ENCODE measurements around the gene FAM171A1.
"Not testable (repeated sequence)": the region's sequence is repeated elsewhere in the genome, so short reads cannot be mapped to it uniquely, and the experiment has no call there.

The FAM171A1 gene

GRCh38 chr10:15416034-15416433, 44.9 kb upstream of the FAM171A1 start:
- no peak for TF ChIP-seq CTCF (IDR thresholded peaks at IDR 0.05; ENCODE audit: low read length)
- TF ChIP-seq EZH2 (IDR thresholded peaks at IDR 0.05; ENCODE audit: borderline replicate concordance, low read length) = no peak
- Histone ChIP-seq H3K9me3 (ENCODE audit: low read length) (no peaks in the 10 kb centered on the region), H3K4me2 (ENCODE audit: low read length) (no peak overlapping the region), H4K20me1 (ENCODE audit: insufficient read depth, low read length) (no peaks in the 10 kb centered on the region), H3K4me3 (ENCODE audit: low read depth, low read length, poor library complexity, severe bottlenecking) (no peak overlapping the region), H3K36me3 (ENCODE audit: insufficient read depth, low read length) (no peaks in the 10 kb centered on the region), H3K27me3 (ENCODE audit: insufficient read depth, low read length) (no peaks in the 10 kb centered on the region), H2AFZ (ENCODE audit: low read length) (no peak overlapping the region), H3K9ac (ENCODE audit: low read length) (no peak overlapping the region), H3K79me2 (ENCODE audit: insufficient read depth, low read length) (no peaks in the 10 kb centered on the region), H3K4me1 (ENCODE audit: insufficient read depth, low read length, severe bottlenecking) (no peaks in the 10 kb centered on the region), H3K27ac (ENCODE audit: low read depth, low read length, poor library complexity, severe bottlenecking) (no peak overlapping the region), H3F3A (ENCODE audit: insufficient read depth, low read length) (no peaks in the 10 kb centered on the region), H3K9me2 (ENCODE audit: low read depth, low read length) (no peaks in the 10 kb centered on the region)

GRCh38 chr10:15411010-15411409, 39.9 kb upstream of the FAM171A1 start:
- Histone ChIP-seq H3K4me1 (ENCODE audit: insufficient read depth, low read length, severe bottlenecking) (no peaks in the 10 kb centered on the region), H3K36me3 (ENCODE audit: insufficient read depth, low read length) (no peaks in the 10 kb centered on the region), H3K9me3 (ENCODE audit: low read length) (no peaks in the 10 kb centered on the region), H3K27ac (ENCODE audit: low read depth, low read length, poor library complexity, severe bottlenecking) (no peak overlapping the region), H3K4me3 (ENCODE audit: low read depth, low read length, poor library complexity, severe bottlenecking) (no peak overlapping the region), H3K27me3 (ENCODE audit: insufficient read depth, low read length) (no peaks in the 10 kb centered on the region), H3K4me2 (ENCODE audit: low read length) (no peak overlapping the region), H3K79me2 (ENCODE audit: insufficient read depth, low read length) (no peaks in the 10 kb centered on the region), H3F3A (ENCODE audit: insufficient read depth, low read length) (no peaks in the 10 kb centered on the region), H3K9ac (ENCODE audit: low read length) (no peak overlapping the region), H4K20me1 (ENCODE audit: insufficient read depth, low read length) (no peaks in the 10 kb centered on the region), H3K9me2 (ENCODE audit: low read depth, low read length) (no peaks in the 10 kb centered on the region), H2AFZ (ENCODE audit: low read length) (no peak overlapping the region)
- TF ChIP-seq CTCF (IDR thresholded peaks at IDR 0.05; ENCODE audit: low read length) (no peak), EZH2 (IDR thresholded peaks at IDR 0.05; ENCODE audit: borderline replicate concordance, low read length) (no peak)

- not testable (repeated sequence) for H3K9ac ChIP-seq (ENCODE audit: low read length); H3K4me3 ChIP-seq (ENCODE audit: low read depth, low read length, poor library complexity, severe bottlenecking); H3K4me1 ChIP-seq (ENCODE audit: insufficient read depth, low read length, severe bottlenecking); H3F3A ChIP-seq (ENCODE audit: insufficient read depth, low read length); H3K27ac ChIP-seq (ENCODE audit: low read depth, low read length, poor library complexity, severe bottlenecking); H3K27me3 ChIP-seq (ENCODE audit: insufficient read depth, low read length); H3K4me2 ChIP-seq (ENCODE audit: low read length); H3K9me2 ChIP-seq (ENCODE audit: low read depth, low read length); H3K36me3 ChIP-seq (ENCODE audit: insufficient read depth, low read length); H3K79me2 ChIP-seq (ENCODE audit: insufficient read depth, low read length); H3K9me3 ChIP-seq (ENCODE audit: low read length); H2AFZ ChIP-seq (ENCODE audit: low read length); H4K20me1 ChIP-seq (ENCODE audit: insufficient read depth, low read length)
Measured at GRCh38 chr10:15409350-15409749, 38.3 kb upstream of the FAM171A1 start.

GRCh38 chr10:15408557-15408956, 37.5 kb upstream of the FAM171A1 start:
- no peaks in the 10 kb centered on the region for H3F3A ChIP-seq (ENCODE audit: insufficient read depth, low read length)
- H3K27ac ChIP-seq (ENCODE audit: low read depth, low read length, poor library complexity, severe bottlenecking) = no peak overlapping the region
- H3K27me3 ChIP-seq (ENCODE audit: insufficient read depth, low read length) = no peaks in the 10 kb centered on the region
- H3K9ac ChIP-seq (ENCODE audit: low read length) = no peak overlapping the region
- H3K4me2 ChIP-seq (ENCODE audit: low read length) = no peak overlapping the region
- no peaks in the 10 kb centered on the region for H3K79me2 ChIP-seq (ENCODE audit: insufficient read depth, low read length)
- H4K20me1 ChIP-seq (ENCODE audit: insufficient read depth, low read length) = no peaks in the 10 kb centered on the region
- H3K4me1 ChIP-seq (ENCODE audit: insufficient read depth, low read length, severe bottlenecking) = no peaks in the 10 kb centered on the region
- no peak overlapping the region for H3K4me3 ChIP-seq (ENCODE audit: low read depth, low read length, poor library complexity, severe bottlenecking)
- H2AFZ ChIP-seq (ENCODE audit: low read length) = no peak overlapping the region
- no peaks in the 10 kb centered on the region for H3K9me3 ChIP-seq (ENCODE audit: low read length)
- no peaks in the 10 kb centered on the region for H3K36me3 ChIP-seq (ENCODE audit: insufficient read depth, low read length)
- no peaks in the 10 kb centered on the region for H3K9me2 ChIP-seq (ENCODE audit: low read depth, low read length)
- TF ChIP-seq CTCF (IDR thresholded peaks at IDR 0.05; ENCODE audit: low read length) (no peak), EZH2 (IDR thresholded peaks at IDR 0.05; ENCODE audit: borderline replicate concordance, low read length) (no peak)

All from OCI-LY1 (cell line).